GM21786 (cell line): ENCODE measurements around the gene EVA1B.
A peak's percentile ranks its signal among the peaks of the same experiment; 100 is the strongest.

Experiments used
- ATAC-seq: cut with Tn5 transposase; IDR thresholded peaks from one replicate; pipeline ENCODE4 v1.9.1; 2021; ENCODE audit not compliant: unreplicated experiment

EVA1B gene

GRCh38 chr1:36320767-36321118, 2.7 kb downstream of the EVA1B start:
- no peak for ATAC-seq

GRCh38 chr1:36320291-36320761, 3.1 kb downstream of the EVA1B start:
- no peak for ATAC-seq

- ATAC-seq = no peak
These were observed 14.0 kb downstream of the EVA1B start for GRCh38 chr1:36309397-36309796.

GRCh38 chr1:36307601-36308330, 15.7 kb downstream of the EVA1B start:
- no peak for ATAC-seq

GRCh38 chr1:36306902-36307456, 16.5 kb downstream of the EVA1B start:
- ATAC-seq = peak; percentile 98

GRCh38 chr1:36306210-36306901, 17.1 kb downstream of the EVA1B start, which contains the start of gene SH3D21:
Gene SH3D21, plus strand, starts transcription at chr1:36306368. Its CDS starts 53 bp downstream, at chr1:36306421.
- ATAC-seq = peak; percentile 16

GRCh38 chr1:36305915-36306209, 17.6 kb downstream of the EVA1B start:
- ATAC-seq = no peak

GRCh38 chr1:36304970-36305914, 18.2 kb downstream of the EVA1B start:
- no peak for ATAC-seq

GRCh38 chr1:36304521-36304920, 18.9 kb downstream of the EVA1B start:
- ATAC-seq = no peak

GRCh38 chr1:36303650-36304360, 19.6 kb downstream of the EVA1B start:
- no peak for ATAC-seq

- no peak for ATAC-seq
These were observed 20.2 kb downstream of the EVA1B start for GRCh38 chr1:36303244-36303643.

- no peak for ATAC-seq
These were observed 22.2 kb downstream of the EVA1B start for GRCh38 chr1:36301220-36301619.

GRCh38 chr1:36300526-36300925, 22.9 kb downstream of the EVA1B start:
- ATAC-seq = no peak

- ATAC-seq = no peak
These were observed 24.8 kb downstream of the EVA1B start for GRCh38 chr1:36298640-36299039.

GRCh38 chr1:36297062-36297461, 26.4 kb downstream of the EVA1B start:
- no peak for ATAC-seq

GRCh38 chr1:36295390-36295789, 28.1 kb downstream of the EVA1B start:
- ATAC-seq = no peak

- no peak for ATAC-seq
These were observed 35.9 kb downstream of the EVA1B start for GRCh38 chr1:36287595-36287994.

- no peak for ATAC-seq
These were observed 36.6 kb downstream of the EVA1B start for GRCh38 chr1:36286802-36287201.

- no peak for ATAC-seq
These were observed 37.9 kb downstream of the EVA1B start for GRCh38 chr1:36285443-36286101.

- ATAC-seq = no peak
These were observed 38.9 kb downstream of the EVA1B start for GRCh38 chr1:36284517-36284916.
